Keratinocyte (primary cell): ENCODE results near the gene CBARP. TPM values are rescaled to one million over a fixed set of nuclear protein-coding genes. Genes with fewer than 3 reads are reported as not detected.

Experiments
- DNase-seq: peaks from one replicate; pipeline ENCODE4 v3.0.0-alpha.2; 2011; ENCODE audit warnings: low read depth, missing footprints, low spot score
- FAIRE-seq: peaks from 2 replicates; lab custom pipeline; 2011; peaks lifted over from hg19 to GRCh38; lab: Jason Lieb, UNC
- H2AFZ ChIP-seq: 2 replicates; pipeline ENCODE4 v1.6.0; 2012; ENCODE audit warnings: low read length, control low read depth, inconsistent platforms; ENCODE audit not compliant: control insufficient read depth
- H3K27ac ChIP-seq: 2 replicates; pipeline ENCODE4 v1.5.1; 2011; ENCODE audit warnings: low read length; ENCODE audit not compliant: control insufficient read depth, insufficient read depth
- H3K27me3 ChIP-seq: 3 replicates; pipeline ENCODE4 v1.6.0; 2011; ENCODE audit warnings: low read length; ENCODE audit not compliant: control insufficient read depth, insufficient read depth; ENCODE audit errors: extremely low read depth
- H3K36me3 ChIP-seq, 2 experiments: 2 replicates in 1 of 2; 3 replicates in 1 of 2; pipeline ENCODE4 v1.5.1; 2011; ENCODE audit warnings: low read length in 2 of 2, mild to moderate bottlenecking in 1 of 2; ENCODE audit not compliant: control insufficient read depth in 2 of 2, insufficient read depth in 2 of 2; ENCODE audit errors: extremely low read depth in 1 of 2
- H3K4me1 ChIP-seq: 3 replicates; pipeline ENCODE4 v1.5.1; 2011; ENCODE audit warnings: low read length; ENCODE audit not compliant: control insufficient read depth, insufficient read depth; ENCODE audit errors: extremely low read depth
- H3K4me2 ChIP-seq: 3 replicates; pipeline ENCODE4 v1.6.0; 2011; ENCODE audit warnings: low read depth, low read length; ENCODE audit not compliant: control insufficient read depth, insufficient read depth; ENCODE audit errors: extremely low read depth
- H3K4me3 ChIP-seq, 3 experiments: fragments of 200-600 bp in 1 of 3; sonication (generic) in 1 of 3; 2 replicates in 2 of 3; 3 replicates in 1 of 3; pipeline ENCODE4 v1.5.1; 2011 to 2016; ENCODE audit warnings: low read length in 3 of 3, mild to moderate bottlenecking in 3 of 3, control low read depth in 2 of 3, inconsistent platforms in 1 of 3, low read depth in 1 of 3, mixed read lengths in 1 of 3, mixed run types in 1 of 3, moderate library complexity in 1 of 3; ENCODE audit not compliant: control insufficient read depth in 2 of 3, insufficient read depth in 2 of 3; ENCODE audit errors: extremely low read depth in 1 of 3
- H3K79me2 ChIP-seq: 2 replicates; pipeline ENCODE4 v1.6.0; 2012; ENCODE audit warnings: low read length; ENCODE audit not compliant: control insufficient read depth, insufficient read depth
- H3K9ac ChIP-seq: 3 replicates; pipeline ENCODE4 v1.6.0; 2011; ENCODE audit warnings: low read length; ENCODE audit not compliant: control insufficient read depth, insufficient read depth; ENCODE audit errors: extremely low read depth
- H3K9me1 ChIP-seq: 3 replicates; pipeline ENCODE4 v1.6.0; 2011; ENCODE audit warnings: low read length; ENCODE audit not compliant: control insufficient read depth, insufficient read depth; ENCODE audit errors: extremely low read depth
- H3K9me3 ChIP-seq: 2 replicates; pipeline ENCODE4 v1.5.1; 2012; ENCODE audit warnings: low read depth, low read length; ENCODE audit not compliant: control insufficient read depth
- H4K20me1 ChIP-seq: 3 replicates; pipeline ENCODE4 v1.6.0; 2011; ENCODE audit warnings: low read length; ENCODE audit not compliant: control insufficient read depth, insufficient read depth; ENCODE audit errors: extremely low read depth
- EZH2 ChIP-seq: IDR thresholded peaks from one replicate; pipeline ENCODE4 v1.6.1; 2012; ENCODE audit warnings: inconsistent platforms, mild to moderate bottlenecking, low read length, moderate library complexity
- dilution Hi-C: fragments of 300-500 bp; cut with MboI; formaldehyde crosslinking; loops from one replicate; pipeline ENCODE4 v1.7.0; 2020; ENCODE audit warnings: low sequenced_read_pairs; ENCODE audit not compliant: extremely low pct_ligation_motif_present
- polyA plus RNA-seq, 5 experiments: library from polyadenylated mRNA; depleted of rRNA in 3 of 5; stranded (reverse) in 3 of 5; stranded (forward) in 1 of 5; unstranded in 1 of 5; fragments of >200 nt; gene quantifications; 1 replicate in 1 of 5; 2 replicates in 3 of 5; 3 replicates in 1 of 5; pipeline versions ENCODE4 v1.2.1 to v1.2.3, GENCODE V29; 2011 to 2012; ENCODE audit warnings: missing spikeins in 2 of 5, low read depth in 1 of 5, low replicate concordance in 1 of 5
- TF ChIP-seq, protein P1 (sequence below), 3 experiments: IDR thresholded peaks in 1 of 3; conservative IDR thresholded peaks in 1 of 3; optimal IDR thresholded peaks in 1 of 3; 2 replicates in 2 of 3; 3 replicates in 1 of 3; pipeline versions ENCODE3 to v1.5.1; 2011; ENCODE audit warnings: low read length in 3 of 3, mild to moderate bottlenecking in 3 of 3, moderate library complexity in 2 of 3, control low read depth in 1 of 3, inconsistent platforms in 1 of 3; ENCODE audit not compliant: insufficient read depth in 2 of 3; ENCODE audit errors: extremely low read depth in 1 of 3

CBARP gene
- polyA plus RNA-seq, 1 donor (not counting 4 experiments of a cell fraction or from before 2014, with no cell fraction given), result 0.93 TPM

DNA sequence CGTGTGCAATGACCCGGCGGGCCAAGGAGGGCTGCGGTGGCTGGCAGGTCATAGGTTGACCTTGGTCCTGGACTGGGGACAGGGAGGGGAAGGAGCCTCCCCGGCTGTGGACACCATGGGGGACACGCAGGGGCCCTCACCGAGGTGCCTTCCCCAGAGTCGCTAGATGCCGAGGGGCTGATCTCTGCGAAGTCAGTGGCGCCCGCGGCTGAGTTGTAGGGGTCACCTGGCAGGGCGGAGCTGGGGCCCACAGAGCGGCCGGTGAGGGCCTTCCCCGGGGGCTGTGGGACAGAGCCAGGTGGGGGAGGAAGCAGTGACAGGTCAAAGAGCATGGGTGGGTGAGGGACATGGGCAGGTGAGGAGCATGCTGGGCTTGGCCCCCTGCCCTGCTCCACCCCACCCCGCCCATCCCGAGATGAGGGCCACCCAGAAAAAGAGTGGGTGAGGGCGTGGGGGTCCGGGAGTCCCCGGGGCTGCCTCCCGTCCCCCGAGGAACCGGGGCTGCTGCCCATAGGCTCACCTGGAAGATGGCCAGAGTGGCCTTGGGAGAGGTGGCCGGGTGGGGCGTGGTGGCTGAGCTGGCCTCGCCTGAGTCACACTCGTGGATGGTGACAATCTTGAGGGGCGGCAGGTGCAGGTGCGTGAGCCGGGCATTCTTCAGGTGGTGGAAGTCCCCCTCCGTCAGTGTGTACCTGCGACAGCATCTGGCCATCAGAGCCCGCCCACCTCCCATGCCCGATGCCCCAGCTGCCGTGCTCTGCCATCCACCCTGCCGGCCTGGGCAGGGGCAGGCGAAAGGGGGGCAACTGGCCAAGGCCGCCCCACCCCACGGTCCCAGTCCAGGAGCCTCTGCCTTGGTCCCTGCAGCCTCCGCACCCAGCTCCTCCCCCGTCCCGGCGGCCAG lies 3.5 kb downstream of the CBARP start:
- dilution Hi-C loops, result no loop called here
- Histone ChIP-seq H3K36me3 (peaks cover 4 to 12% of the 10 kb centered on the region in 2 experiments), H3K9me3 (no peaks in the 10 kb centered on the region), H4K20me1 (peaks cover 2% of the 10 kb centered on the region), H3K9me1 (no peaks in the 10 kb centered on the region), H2AFZ (no peak overlapping the region), H3K27ac (no peak overlapping the region), H3K9ac (no peak overlapping the region), H3K27me3 (no peaks in the 10 kb centered on the region), H3K4me3 (no peak overlapping the region), H3K4me2 (no peak overlapping the region), H3K79me2 (no peaks in the 10 kb centered on the region), H3K4me1 (peaks cover 21% of the 10 kb centered on the region)
- TF ChIP-seq, protein P1, sequence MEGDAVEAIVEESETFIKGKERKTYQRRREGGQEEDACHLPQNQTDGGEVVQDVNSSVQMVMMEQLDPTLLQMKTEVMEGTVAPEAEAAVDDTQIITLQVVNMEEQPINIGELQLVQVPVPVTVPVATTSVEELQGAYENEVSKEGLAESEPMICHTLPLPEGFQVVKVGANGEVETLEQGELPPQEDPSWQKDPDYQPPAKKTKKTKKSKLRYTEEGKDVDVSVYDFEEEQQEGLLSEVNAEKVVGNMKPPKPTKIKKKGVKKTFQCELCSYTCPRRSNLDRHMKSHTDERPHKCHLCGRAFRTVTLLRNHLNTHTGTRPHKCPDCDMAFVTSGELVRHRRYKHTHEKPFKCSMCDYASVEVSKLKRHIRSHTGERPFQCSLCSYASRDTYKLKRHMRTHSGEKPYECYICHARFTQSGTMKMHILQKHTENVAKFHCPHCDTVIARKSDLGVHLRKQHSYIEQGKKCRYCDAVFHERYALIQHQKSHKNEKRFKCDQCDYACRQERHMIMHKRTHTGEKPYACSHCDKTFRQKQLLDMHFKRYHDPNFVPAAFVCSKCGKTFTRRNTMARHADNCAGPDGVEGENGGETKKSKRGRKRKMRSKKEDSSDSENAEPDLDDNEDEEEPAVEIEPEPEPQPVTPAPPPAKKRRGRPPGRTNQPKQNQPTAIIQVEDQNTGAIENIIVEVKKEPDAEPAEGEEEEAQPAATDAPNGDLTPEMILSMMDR (optimal IDR thresholded peaks at IDR 0.05 in 1 of 3, IDR thresholded peaks at IDR 0.05 in 1 of 3, conservative IDR thresholded peaks at IDR 0.05 in 1 of 3; ENCODE audit: extremely low read depth in 1 of 3, insufficient read depth in 2 of 3, low read length in 3 of 3), result no peak
- TF ChIP-seq EZH2, result no peak
- DNase-seq (no peak), FAIRE-seq (no peak)

DNA sequence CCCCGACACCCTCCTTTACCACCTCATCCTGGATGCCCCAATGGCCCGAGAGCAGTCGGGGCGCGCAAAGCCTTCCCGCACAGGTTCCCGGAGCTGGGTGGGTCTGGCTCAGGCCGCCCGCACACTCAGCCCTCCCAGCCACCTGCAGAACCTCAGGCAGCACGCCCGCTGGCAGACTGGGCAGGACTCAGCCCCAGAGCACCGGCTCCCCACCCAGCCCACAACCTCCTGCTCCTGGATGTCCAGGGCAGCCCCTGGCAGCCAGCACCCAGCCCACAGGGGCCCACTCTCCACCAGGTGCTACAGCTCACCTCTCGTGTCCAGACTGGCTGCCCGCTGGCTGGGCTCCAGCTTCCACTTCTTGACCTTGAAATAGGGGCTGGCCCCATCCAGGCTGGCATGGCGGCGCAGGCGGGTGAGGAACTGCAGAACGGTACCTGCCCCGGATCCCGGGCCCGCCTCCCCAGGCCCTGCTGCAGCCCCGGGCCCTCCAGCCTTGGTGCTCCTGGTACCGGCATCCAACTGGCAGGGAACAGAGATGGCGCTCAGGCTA lies 4.6 kb downstream of the CBARP start:
- no peaks in the 10 kb centered on the region for H3K27me3 ChIP-seq
- DNase-seq, result no peak
- no peak overlapping the region for H3K4me3 ChIP-seq
- dilution Hi-C loops, result no loop called here
- no peak for TF ChIP-seq EZH2
- TF ChIP-seq, protein P1 (optimal IDR thresholded peaks at IDR 0.05 in 1 of 3, IDR thresholded peaks at IDR 0.05 in 1 of 3, conservative IDR thresholded peaks at IDR 0.05 in 1 of 3; ENCODE audit: extremely low read depth in 1 of 3, insufficient read depth in 2 of 3, low read length in 3 of 3), result no peak
- no peak for FAIRE-seq
- peaks cover 2% of the 10 kb centered on the region for H4K20me1 ChIP-seq
- no peaks in the 10 kb centered on the region for H3K9me3 ChIP-seq
- H3K79me2 ChIP-seq, result no peaks in the 10 kb centered on the region
- H3K9ac ChIP-seq, result no peak overlapping the region
- no peak overlapping the region for H3K4me2 ChIP-seq
- no peaks in the 10 kb centered on the region for H3K9me1 ChIP-seq
- no peak overlapping the region for H3K27ac ChIP-seq
- H3K36me3 ChIP-seq, result peaks cover 4 to 12% of the 10 kb centered on the region in 2 experiments
- H2AFZ ChIP-seq, result no peak overlapping the region
- H3K4me1 ChIP-seq, result peaks cover 21% of the 10 kb centered on the region
